ENCODE data around the gene DLGAP1. TPM values are rescaled to one million over a fixed set of nuclear protein-coding genes. Genes with fewer than 3 reads are reported as not detected.

DLGAP1 gene
- total and polyA plus RNA-seq, 2 of the 4 experiments (the other 2 are of a cell fraction) = under 0.01 to 0.09 TPM

DNA sequence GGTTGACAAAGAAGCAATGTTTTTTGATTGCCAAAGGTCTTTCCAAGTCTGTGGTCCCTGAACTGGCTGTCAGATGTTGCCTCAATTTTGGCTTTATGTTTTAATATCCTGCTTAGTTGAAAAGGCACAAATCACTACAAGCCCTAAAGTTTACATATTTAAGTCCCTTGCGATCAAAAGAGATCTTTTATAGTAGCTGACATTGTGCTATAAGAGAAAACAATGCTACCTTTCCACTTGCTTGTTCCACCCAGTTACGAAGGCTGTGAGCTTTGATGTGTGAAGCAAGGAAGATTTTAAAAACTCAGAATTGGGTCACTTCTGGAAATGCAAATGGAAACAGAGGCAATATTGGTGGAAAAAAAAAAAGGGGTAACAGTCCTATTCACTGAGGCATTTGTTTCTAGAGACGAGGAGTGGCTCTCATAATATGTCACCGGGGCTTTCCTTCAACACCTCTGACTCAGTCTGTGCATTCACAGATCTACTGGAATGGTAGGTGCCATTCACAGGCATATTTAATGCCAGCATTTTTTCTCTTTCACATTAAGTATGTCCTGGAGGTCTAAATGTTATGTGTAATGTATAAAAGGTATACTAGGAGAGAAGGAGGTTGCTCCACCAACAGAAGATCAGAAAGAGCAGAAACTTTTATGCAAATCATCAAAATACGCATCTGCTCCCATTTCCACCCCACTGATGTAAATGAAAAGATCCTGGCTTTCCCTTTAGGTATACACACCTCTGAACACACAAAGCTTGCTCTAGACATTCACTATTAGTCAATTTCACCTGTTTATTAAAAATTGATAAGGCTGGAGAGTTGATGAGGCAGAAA is 913.3 kb downstream of the DLGAP1 start:
- H2AFZ ChIP-seq (replicated peaks; ENCODE audit: low read length, poor library complexity) = no peak overlapping the region
- no peak overlapping the region for H2BK15ac ChIP-seq (ENCODE audit: low read depth, low read length)
- no peak overlapping the region for H3K27ac ChIP-seq (ENCODE audit: insufficient read depth, low read length)
- no peaks in the 10 kb centered on the region for H3K79me1 ChIP-seq (ENCODE audit: low read depth in 1 of 2, low read length in 2 of 2)
- H3K9ac ChIP-seq (ENCODE audit: low read depth, low read length) = no peak overlapping the region
- POLR2A ChIA-PET (ENCODE audit: unreplicated experiment) = no interaction called here
- no peak overlapping the region for H2BK5ac ChIP-seq (ENCODE audit: low read depth, low read length, poor library complexity, severe bottlenecking)
- ATAC-seq (ENCODE audit: low read depth) (no peak), DNase-seq (no peak)
- in situ Hi-C loops (cut with MboI; ENCODE audit: low sequenced_read_pairs) (no loop called here), intact Hi-C loops (cut with micrococcal nuclease) (no loop called here), dilution Hi-C loops (cut with HindIII; ENCODE audit: low sequenced_read_pairs, unreplicated experiment) (no loop called here)
- no peak overlapping the region for H3K18ac ChIP-seq (ENCODE audit: low read depth, low read length)
- no peak overlapping the region for H3K4me2 ChIP-seq (ENCODE audit: low read depth, low read length)
- H3K9me1 ChIP-seq (ENCODE audit: insufficient read depth, low read length) = no peaks in the 10 kb centered on the region
- H2BK120ac ChIP-seq (ENCODE audit: low read depth, low read length) = no peak overlapping the region
- no peak overlapping the region for H2AK5ac ChIP-seq (ENCODE audit: low read depth, low read length)
- H3K4me1 ChIP-seq (ENCODE audit: control insufficient read depth, insufficient read depth, low read length) = no peaks in the 10 kb centered on the region
- no peak overlapping the region for H4K91ac ChIP-seq (ENCODE audit: insufficient read depth, low read depth, low read length)
- H2AK9ac ChIP-seq (replicated peaks; ENCODE audit: low read depth, low read length, poor library complexity) = no peak overlapping the region
- no peak for TF ChIP-seq MAZ (IDR thresholded peaks at IDR 0.05; ENCODE audit: borderline replicate concordance, low read depth, low read length)
- TF ChIP-seq POLR2A (IDR thresholded peaks at IDR 0.05; ENCODE audit: low read depth, low read length) = no peak
- no peak for TF ChIP-seq CTCF (conservative IDR thresholded peaks at IDR 0.05; ENCODE audit: low read depth, low read length)
- TF ChIP-seq CEBPB (IDR thresholded peaks at IDR 0.05; ENCODE audit: low read depth, low read length) = no peak
- no peak for TF ChIP-seq RAD21 (IDR thresholded peaks at IDR 0.05; ENCODE audit: low read length)
- TF ChIP-seq NFE2L2 (IDR thresholded peaks at IDR 0.05; ENCODE audit: low read depth, low read length) = no peak
- no peak for TF ChIP-seq CHD1 (IDR thresholded peaks at IDR 0.05; ENCODE audit: low read depth, low read length)
- TF ChIP-seq BHLHE40 (IDR thresholded peaks at IDR 0.05; ENCODE audit: low read depth, low read length) = no peak
- TF ChIP-seq USF2 (IDR thresholded peaks at IDR 0.05; ENCODE audit: low read depth, low read length) = no peak
- TF ChIP-seq FOS (IDR thresholded peaks at IDR 0.05; ENCODE audit: low read depth, low read length) = no peak
- no peak for TF ChIP-seq ELK1 (IDR thresholded peaks at IDR 0.05; ENCODE audit: borderline replicate concordance, low read depth, low read length)
- TF ChIP-seq RCOR1 (IDR thresholded peaks at IDR 0.05; ENCODE audit: insufficient replicate concordance, low read length) = no peak
- no peak for TF ChIP-seq MXI1 (IDR thresholded peaks at IDR 0.05; ENCODE audit: borderline replicate concordance, low read depth, low read length)
- TF ChIP-seq RFX5 (IDR thresholded peaks at IDR 0.05; ENCODE audit: low read depth, low read length) = no peak
- 80% methylated on average over 1 of the region's 5 CpGs; no CpG with 5 or more reads in 1 of the 2 experiments for WGBS, 2 experiments (ENCODE audit: extremely low coverage in 2 of 2, insufficient read length in 1 of 2)
- no peak overlapping the region for H3K23ac ChIP-seq (ENCODE audit: low read depth, low read length)
- H2BK20ac ChIP-seq (ENCODE audit: low read depth, low read length) = no peak overlapping the region
- CTCF ChIA-PET = no interaction called here
- H3K9me3 ChIP-seq (ENCODE audit: control insufficient read depth, insufficient read depth, low read length) = no peaks in the 10 kb centered on the region
- BruUV-seq (replicated peaks) = no TSS peak
- H3K14ac ChIP-seq (replicated peaks; ENCODE audit: low read depth, low read length) = no peak overlapping the region
- H3K4me3 ChIP-seq (ENCODE audit: insufficient read depth, low read depth, low read length) = no peak overlapping the region
- H3K4ac ChIP-seq (ENCODE audit: low read depth, low read length) = no peak overlapping the region
- no peak overlapping the region for H3K56ac ChIP-seq (ENCODE audit: extremely low read depth, insufficient read depth, low read length)
- H4K20me1 ChIP-seq (ENCODE audit: insufficient read depth, low read length) = no peaks in the 10 kb centered on the region
- no peaks in the 10 kb centered on the region for H3K36me3 ChIP-seq (ENCODE audit: control insufficient read depth, insufficient read depth, low read length)
- H4K8ac ChIP-seq (ENCODE audit: low read depth in 2 of 2, low read length in 2 of 2) = no peak overlapping the region
- H3K27me3 ChIP-seq (ENCODE audit: control insufficient read depth, insufficient read depth, low read length) = peaks cover 12% of the 10 kb centered on the region; the same call in 1 of the 2 replicates
- H4K5ac ChIP-seq (ENCODE audit: low read depth, low read length) = no peak overlapping the region
